Kidney tubule cell (primary cell): ENCODE measurements around the gene PGP.
A peak's percentile ranks its signal among the peaks of the same experiment; 100 is the strongest.

Experiments
- DNase-seq: peaks from one replicate; pipeline ENCODE4 v3.0.0-alpha.2; 2018; ENCODE audit warnings: low spot score

Gene PGP

GRCh38 chr16:2199095-2199494 lies 15.5 kb downstream of the PGP start:
- DNase-seq, result no peak

GRCh38 chr16:2198283-2198682 lies 16.4 kb downstream of the PGP start:
- DNase-seq, result no peak

GRCh38 chr16:2197765-2198164 lies 16.9 kb downstream of the PGP start:
- no peak for DNase-seq

- DNase-seq, result no peak
These were observed 17.6 kb downstream of the PGP start for GRCh38 chr16:2196981-2197511.

GRCh38 chr16:2196162-2196980 lies 18.3 kb downstream of the PGP start, which contains the start of gene CASKIN1:
Gene CASKIN1, minus strand, starts transcription at chr16:2196605. Its CDS starts 173 bp downstream, at chr16:2196432.
- DNase-seq, result peak; percentile 16

GRCh38 chr16:2195322-2196161 lies 19.1 kb downstream of the PGP start:
- DNase-seq, result no peak

GRCh38 chr16:2194852-2195321 lies 19.8 kb downstream of the PGP start:
- peak; percentile 76 for DNase-seq

GRCh38 chr16:2194166-2194834 lies 20.3 kb downstream of the PGP start:
- DNase-seq, result peak; percentile 70

- DNase-seq, result no peak
These were observed 23.3 kb downstream of the PGP start for GRCh38 chr16:2191446-2191706.

GRCh38 chr16:2190659-2191445 lies 23.8 kb downstream of the PGP start:
- DNase-seq, result no peak

- DNase-seq, result no peak
These were observed 24.5 kb downstream of the PGP start for GRCh38 chr16:2190002-2190658.

- DNase-seq, result no peak
These were observed 25.3 kb downstream of the PGP start for GRCh38 chr16:2189252-2189893.

GRCh38 chr16:2188395-2188794 lies 26.2 kb downstream of the PGP start:
- DNase-seq, result no peak

- DNase-seq, result no peak
These were observed 27.4 kb downstream of the PGP start for GRCh38 chr16:2187212-2187611.

- DNase-seq, result no peak
These were observed 28.1 kb downstream of the PGP start for GRCh38 chr16:2186505-2186904.

GRCh38 chr16:2186064-2186463 lies 28.6 kb downstream of the PGP start:
- no peak for DNase-seq

GRCh38 chr16:2184962-2185361 lies 29.7 kb downstream of the PGP start:
- DNase-seq, result no peak

- no peak for DNase-seq
These were observed 30.3 kb downstream of the PGP start for GRCh38 chr16:2184346-2184745.

GRCh38 chr16:2183671-2184070 lies 31.0 kb downstream of the PGP start:
- peak; percentile 14 for DNase-seq

GRCh38 chr16:2181952-2182351 lies 32.7 kb downstream of the PGP start:
- DNase-seq, result no peak
